ENCODE data around the gene DENND1A.

GRCh38 chr9:123912167-123912897, 17.6 kb downstream of the DENND1A start:
- no peak for TF ChIP-seq CTCF (IDR thresholded peaks at IDR 0.05; ENCODE audit: insufficient read depth, low read depth, low read length)
- TF ChIP-seq EZH2 (IDR thresholded peaks at IDR 0.05; ENCODE audit: insufficient read depth, low read length): no peak

Measured in astrocyte (in vitro differentiated cells and primary cell).